NCI-H1092 treated with DMSO at 0.1 percent for 48 hours (cell line): ENCODE measurements around the gene FGD4.
A peak's percentile ranks its signal among the peaks of the same experiment; 100 is the strongest.

Source experiments
- DNase-seq: peaks from one replicate; lab custom pipeline; 2025; lab: John Stamatoyannopoulos, UW

Gene FGD4

GRCh38 chr12:32399370-32400113 lies at the start of gene FGD4:
TSS of gene FGD4 (plus strand) at chr12:32399558.
- peak; percentile 85 for DNase-seq

- no peak for DNase-seq
Measured at GRCh38 chr12:32353540-32353939, 45.8 kb upstream of the FGD4 start.

- no peak for DNase-seq
Measured at GRCh38 chr12:32357601-32358249, 41.6 kb upstream of the FGD4 start.

- no peak for DNase-seq
Measured at GRCh38 chr12:32360956-32361355, 38.4 kb upstream of the FGD4 start.

GRCh38 chr12:32362892-32363291 lies 36.5 kb upstream of the FGD4 start:
- DNase-seq, result no peak

GRCh38 chr12:32365473-32366064 lies 33.8 kb upstream of the FGD4 start:
- peak; percentile 54 for DNase-seq

- no peak for DNase-seq
Measured at GRCh38 chr12:32366714-32367113, 32.6 kb upstream of the FGD4 start.

- DNase-seq, result no peak
Measured at GRCh38 chr12:32367381-32367780, 32.0 kb upstream of the FGD4 start.

- no peak for DNase-seq
Measured at GRCh38 chr12:32369202-32369601, 30.2 kb upstream of the FGD4 start.

- no peak for DNase-seq
Measured at GRCh38 chr12:32377344-32378055, 21.9 kb upstream of the FGD4 start.

- no peak for DNase-seq
Measured at GRCh38 chr12:32379213-32379612, 20.1 kb upstream of the FGD4 start.

GRCh38 chr12:32379667-32380066 lies 19.7 kb upstream of the FGD4 start:
- DNase-seq, result no peak

- no peak for DNase-seq
Measured at GRCh38 chr12:32382226-32382625, 17.1 kb upstream of the FGD4 start.

GRCh38 chr12:32390572-32391219 lies 8.7 kb upstream of the FGD4 start:
- DNase-seq, result peak; percentile 60

- DNase-seq, result no peak
Measured at GRCh38 chr12:32395026-32395425, 4.3 kb upstream of the FGD4 start.

- peak; percentile 51 for DNase-seq
Measured at GRCh38 chr12:32397696-32398095, 1.7 kb upstream of the FGD4 start.

- DNase-seq, result no peak
Measured at GRCh38 chr12:32398181-32398580, 1.2 kb upstream of the FGD4 start.

GRCh38 chr12:32398816-32399369 lies 465 bp upstream of the FGD4 start:
- no peak for DNase-seq

- DNase-seq, result no peak
Measured at GRCh38 chr12:32400114-32400672, 835 bp downstream of the FGD4 start.

- DNase-seq, result no peak
Measured at GRCh38 chr12:32400866-32401265, 1.5 kb downstream of the FGD4 start.

GRCh38 chr12:32402170-32402569 lies 2.8 kb downstream of the FGD4 start:
- no peak for DNase-seq

- DNase-seq, result no peak
Measured at GRCh38 chr12:32402946-32403345, 3.6 kb downstream of the FGD4 start.
